HEK293 (cell line): ENCODE measurements around the gene BICRA.

Source experiments
- CTCF ChIA-PET: fragments of 350-600 bp; formaldehyde crosslinking; extraction: SDS; loops from one replicate; lab custom pipeline; 2021; ENCODE audit warnings: antibody characterized with exemption; lab: Yijun Ruan, JAX
- POLR2A ChIA-PET: fragments of 300-600 bp; formaldehyde crosslinking; extraction: SDS; loops from one replicate; lab custom pipeline; 2020; ENCODE audit warnings: antibody characterized with exemption, inconsistent platforms; lab: Yijun Ruan, JAX
- H3K27ac ChIP-seq: fragments of 200-500 bp; sonication (Bioruptor generic); 2 replicates; pipeline ENCODE4 v1.5.1; 2014; ENCODE audit warnings: low read depth, low read length, control low read depth, inconsistent platforms; ENCODE audit errors: extremely low read depth
- H3K36me3 ChIP-seq, 2 experiments: fragments of 200-500 bp in 1 of 2; sonication (Bioruptor generic) in 1 of 2; 1 replicate in 1 of 2; 2 replicates in 1 of 2; pipeline ENCODE4 v1.5.1; 2014 to 2017; ENCODE audit warnings: inconsistent platforms in 2 of 2, low read length in 2 of 2; ENCODE audit not compliant: control insufficient read depth in 2 of 2, insufficient read depth in 1 of 2
- H3K4me1 ChIP-seq: fragments of 200-500 bp; sonication (Bioruptor generic); 2 replicates; pipeline ENCODE4 v1.5.1; 2014; ENCODE audit warnings: mild to moderate bottlenecking, low read length, inconsistent platforms; ENCODE audit not compliant: control insufficient read depth, insufficient read depth
- H3K4me3 ChIP-seq: 2 replicates; pipeline ENCODE4 v1.5.1; 2011; ENCODE audit warnings: low read depth, mild to moderate bottlenecking, control low read depth, low read length, moderate library complexity
- H3K9me3 ChIP-seq: fragments of 200-500 bp; sonication (Bioruptor generic); 2 replicates; pipeline ENCODE4 v1.5.1; 2014; ENCODE audit warnings: low read depth, low read length, inconsistent platforms; ENCODE audit not compliant: control insufficient read depth, insufficient read depth
- GLI2 ChIP-seq: fragments of 450-650 bp; formaldehyde crosslinking; IDR thresholded peaks from 2 replicates; pipeline ENCODE4; 2017; ENCODE audit warnings: missing biosample characterization, missing genetic modification characterization, low read depth, borderline replicate concordance
- KLF7 ChIP-seq: fragments of 450-650 bp; formaldehyde crosslinking; IDR thresholded peaks from 2 replicates; pipeline ENCODE4 v1.5.1; 2016; ENCODE audit warnings: missing biosample characterization, missing genetic modification characterization, borderline replicate concordance
- MEIS1 ChIP-seq: sonication (generic); formaldehyde crosslinking; IDR thresholded peaks from 2 replicates; pipeline ENCODE4 v1.8.1; 2022; ENCODE audit warnings: missing genetic modification reagents, mild to moderate bottlenecking, borderline replicate concordance
- SCRT1 ChIP-seq: fragments of 450-650 bp; formaldehyde crosslinking; IDR thresholded peaks from 2 replicates; pipeline ENCODE4 v1.5.1; 2016; ENCODE audit warnings: missing biosample characterization, missing genetic modification characterization, borderline replicate concordance
- ZBTB6 ChIP-seq: fragments of 450-650 bp; formaldehyde crosslinking; IDR thresholded peaks from 2 replicates; pipeline ENCODE4 v1.5.1; 2017; ENCODE audit warnings: missing biosample characterization, missing genetic modification characterization
- ZBTB7A ChIP-seq: fragments of 450-650 bp; formaldehyde crosslinking; IDR thresholded peaks from 2 replicates; pipeline ENCODE4 v1.5.1; 2016; ENCODE audit warnings: low read depth, missing biosample characterization, missing genetic modification characterization
- ZNF174 ChIP-seq: fragments of 450-650 bp; formaldehyde crosslinking; IDR thresholded peaks from 2 replicates; pipeline ENCODE4 v1.5.0; 2017; ENCODE audit warnings: missing biosample characterization, mild to moderate bottlenecking, missing genetic modification characterization
- ZNF18 ChIP-seq: fragments of 450-650 bp; formaldehyde crosslinking; IDR thresholded peaks from 2 replicates; pipeline ENCODE4 v1.5.1; 2016; ENCODE audit warnings: missing biosample characterization, missing genetic modification characterization
- ZNF221 ChIP-seq: fragments of 450-650 bp; formaldehyde crosslinking; IDR thresholded peaks from 2 replicates; pipeline ENCODE4 v1.5.1; 2017; ENCODE audit warnings: missing biosample characterization, missing genetic modification characterization, borderline replicate concordance
- ZNF24 ChIP-seq: fragments of 450-650 bp; formaldehyde crosslinking; IDR thresholded peaks from 2 replicates; pipeline ENCODE4 v1.5.1; 2016; ENCODE audit warnings: missing biosample characterization, missing genetic modification characterization
- ZNF274 ChIP-seq, 2 experiments: fragments of 200-500 bp in 1 of 2; fragments of 450-650 bp in 1 of 2; sonication (Bioruptor generic) in 1 of 2; formaldehyde crosslinking in 1 of 2; IDR thresholded peaks; 2 replicates each; pipeline versions ENCODE4 v1.5.1 to v1.6.1; 2014 to 2016; ENCODE audit warnings: borderline replicate concordance in 1 of 2, inconsistent platforms in 1 of 2, low read length in 1 of 2, missing biosample characterization in 1 of 2, missing genetic modification characterization in 1 of 2
- ZNF394 ChIP-seq: fragments of 450-650 bp; formaldehyde crosslinking; IDR thresholded peaks from 2 replicates; pipeline ENCODE4 v1.5.1; 2016; ENCODE audit warnings: missing biosample characterization, missing genetic modification characterization, mild to moderate bottlenecking, moderate library complexity, borderline replicate concordance
- ZNF549 ChIP-seq: fragments of 450-650 bp; IDR thresholded peaks from 2 replicates; pipeline ENCODE4 v1.5.1; 2018; ENCODE audit warnings: missing biosample characterization, missing genetic modification characterization, mild to moderate bottlenecking, inconsistent platforms, moderate library complexity
- ZNF621 ChIP-seq: fragments of 450-650 bp; formaldehyde crosslinking; IDR thresholded peaks from 2 replicates; pipeline ENCODE4 v1.5.1; 2017; ENCODE audit warnings: missing biosample characterization, missing genetic modification characterization
- ZNF664 ChIP-seq: fragments of 450-650 bp; formaldehyde crosslinking; IDR thresholded peaks from 2 replicates; pipeline ENCODE4 v1.5.1; 2016; ENCODE audit warnings: missing biosample characterization, missing genetic modification characterization
- TF ChIP-seq, protein P1 (sequence below): fragments of 450-650 bp; formaldehyde crosslinking; IDR thresholded peaks from 2 replicates; pipeline ENCODE4 v1.5.1; 2016; ENCODE audit warnings: missing biosample characterization, missing genetic modification characterization
- TF ChIP-seq, protein P2 (sequence below): fragments of 450-650 bp; formaldehyde crosslinking; IDR thresholded peaks from 2 replicates; pipeline ENCODE4 v1.5.0; 2017; ENCODE audit warnings: missing biosample characterization, missing genetic modification characterization, borderline replicate concordance

Gene BICRA

GRCh38 chr19:47740866-47741519 is 132.1 kb downstream of the BICRA start (continued):
- no peak for TF ChIP-seq ZNF174 (tag by site-specific recombination)

DNA sequence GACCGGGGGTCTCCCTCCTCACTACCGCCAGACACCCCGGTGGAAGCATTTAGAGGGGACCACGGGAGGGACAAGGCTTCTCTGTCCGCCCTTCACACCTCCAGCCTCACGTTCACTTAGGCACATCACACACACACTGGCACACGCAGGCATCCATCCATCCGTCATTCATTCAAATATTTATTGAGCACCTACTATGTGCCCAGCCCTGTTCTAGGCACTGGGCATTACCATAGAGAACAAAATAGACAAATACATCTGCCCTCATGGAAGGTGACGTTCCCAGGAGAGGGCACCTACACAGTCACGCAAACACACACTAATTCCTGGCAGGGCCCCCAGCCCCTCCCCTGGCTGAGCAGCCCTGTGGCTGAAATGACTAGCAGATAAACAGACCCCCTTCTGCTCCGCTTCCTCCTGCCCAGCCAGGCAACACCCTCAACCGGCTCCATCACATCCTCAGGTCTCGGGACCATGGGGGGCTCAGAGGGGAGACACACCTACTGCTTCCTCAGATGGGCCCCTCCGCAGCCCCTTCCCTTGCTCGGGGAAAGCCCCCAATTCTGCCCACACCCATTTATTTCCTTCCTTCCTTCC is 132.7 kb downstream of the BICRA start:
- CTCF ChIA-PET = interaction anchor here (0.6 to 5.1 kb wide), 2 partner anchors 30 to 258 kb away, joined by 3 to 73 read pairs; partner anchors contain the start of genes EHD2 and KPTN
- no peaks in the 10 kb centered on the region for H3K9me3 ChIP-seq
- no peak overlapping the region for H3K27ac ChIP-seq
- TF ChIP-seq ZBTB6 (tag by site-specific recombination) = no peak
- TF ChIP-seq ZNF18 (tag by site-specific recombination) = no peak
- TF ChIP-seq ZNF221 (tag by site-specific recombination) = no peak
- no peak for TF ChIP-seq ZNF274 (IDR thresholded peaks at IDR 0.05; ENCODE audit: low read length)
- TF ChIP-seq ZNF274 (tag by site-specific recombination; IDR thresholded peaks at IDR 0.05; ENCODE audit: borderline replicate concordance) = no peak
- no peak for TF ChIP-seq ZNF394 (tag by site-specific recombination)
- no peak for TF ChIP-seq KLF7
- TF ChIP-seq, protein P1, sequence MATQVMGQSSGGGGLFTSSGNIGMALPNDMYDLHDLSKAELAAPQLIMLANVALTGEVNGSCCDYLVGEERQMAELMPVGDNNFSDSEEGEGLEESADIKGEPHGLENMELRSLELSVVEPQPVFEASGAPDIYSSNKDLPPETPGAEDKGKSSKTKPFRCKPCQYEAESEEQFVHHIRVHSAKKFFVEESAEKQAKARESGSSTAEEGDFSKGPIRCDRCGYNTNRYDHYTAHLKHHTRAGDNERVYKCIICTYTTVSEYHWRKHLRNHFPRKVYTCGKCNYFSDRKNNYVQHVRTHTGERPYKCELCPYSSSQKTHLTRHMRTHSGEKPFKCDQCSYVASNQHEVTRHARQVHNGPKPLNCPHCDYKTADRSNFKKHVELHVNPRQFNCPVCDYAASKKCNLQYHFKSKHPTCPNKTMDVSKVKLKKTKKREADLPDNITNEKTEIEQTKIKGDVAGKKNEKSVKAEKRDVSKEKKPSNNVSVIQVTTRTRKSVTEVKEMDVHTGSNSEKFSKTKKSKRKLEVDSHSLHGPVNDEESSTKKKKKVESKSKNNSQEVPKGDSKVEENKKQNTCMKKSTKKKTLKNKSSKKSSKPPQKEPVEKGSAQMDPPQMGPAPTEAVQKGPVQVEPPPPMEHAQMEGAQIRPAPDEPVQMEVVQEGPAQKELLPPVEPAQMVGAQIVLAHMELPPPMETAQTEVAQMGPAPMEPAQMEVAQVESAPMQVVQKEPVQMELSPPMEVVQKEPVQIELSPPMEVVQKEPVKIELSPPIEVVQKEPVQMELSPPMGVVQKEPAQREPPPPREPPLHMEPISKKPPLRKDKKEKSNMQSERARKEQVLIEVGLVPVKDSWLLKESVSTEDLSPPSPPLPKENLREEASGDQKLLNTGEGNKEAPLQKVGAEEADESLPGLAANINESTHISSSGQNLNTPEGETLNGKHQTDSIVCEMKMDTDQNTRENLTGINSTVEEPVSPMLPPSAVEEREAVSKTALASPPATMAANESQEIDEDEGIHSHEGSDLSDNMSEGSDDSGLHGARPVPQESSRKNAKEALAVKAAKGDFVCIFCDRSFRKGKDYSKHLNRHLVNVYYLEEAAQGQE (tag by site-specific recombination) = no peak
- TF ChIP-seq ZNF621 (tag by site-specific recombination) = no peak
- no peak for TF ChIP-seq SCRT1 (tag by site-specific recombination)
- no peak for TF ChIP-seq GLI2 (tag by site-specific recombination)
- TF ChIP-seq, protein P2, sequence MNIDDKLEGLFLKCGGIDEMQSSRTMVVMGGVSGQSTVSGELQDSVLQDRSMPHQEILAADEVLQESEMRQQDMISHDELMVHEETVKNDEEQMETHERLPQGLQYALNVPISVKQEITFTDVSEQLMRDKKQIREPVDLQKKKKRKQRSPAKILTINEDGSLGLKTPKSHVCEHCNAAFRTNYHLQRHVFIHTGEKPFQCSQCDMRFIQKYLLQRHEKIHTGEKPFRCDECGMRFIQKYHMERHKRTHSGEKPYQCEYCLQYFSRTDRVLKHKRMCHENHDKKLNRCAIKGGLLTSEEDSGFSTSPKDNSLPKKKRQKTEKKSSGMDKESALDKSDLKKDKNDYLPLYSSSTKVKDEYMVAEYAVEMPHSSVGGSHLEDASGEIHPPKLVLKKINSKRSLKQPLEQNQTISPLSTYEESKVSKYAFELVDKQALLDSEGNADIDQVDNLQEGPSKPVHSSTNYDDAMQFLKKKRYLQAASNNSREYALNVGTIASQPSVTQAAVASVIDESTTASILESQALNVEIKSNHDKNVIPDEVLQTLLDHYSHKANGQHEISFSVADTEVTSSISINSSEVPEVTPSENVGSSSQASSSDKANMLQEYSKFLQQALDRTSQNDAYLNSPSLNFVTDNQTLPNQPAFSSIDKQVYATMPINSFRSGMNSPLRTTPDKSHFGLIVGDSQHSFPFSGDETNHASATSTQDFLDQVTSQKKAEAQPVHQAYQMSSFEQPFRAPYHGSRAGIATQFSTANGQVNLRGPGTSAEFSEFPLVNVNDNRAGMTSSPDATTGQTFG (tag by site-specific recombination) = no peak
- TF ChIP-seq ZNF24 (tag by site-specific recombination) = peak; percentile 25; the same call in 1 of the 2 replicates
- no peak for TF ChIP-seq ZNF549 (tag by site-specific recombination)
- peak; percentile 96 for TF ChIP-seq ZNF664
- no peak for TF ChIP-seq MEIS1 (CRISPR knock-in tag)
- TF ChIP-seq ZBTB7A (tag by site-specific recombination) = no peak
- POLR2A ChIA-PET = no interaction called here
- peaks cover 7% of the 10 kb centered on the region; the same call in 1 of the 2 replicates for H3K4me1 ChIP-seq
- peaks cover 1 to 5% of the 10 kb centered on the region in 2 experiments; a peak in 2 of 3 replicates for H3K36me3 ChIP-seq
- no peak overlapping the region for H3K4me3 ChIP-seq
